Activated CD8-positive, alpha-beta memory T cell treated with anti-CD3 and anti-CD28 coated beads, Interleukin-2, amount 50 U/mL, for 4 hours (primary cell): ENCODE data around the gene USP51.
"Not testable (repeated sequence)": the region's sequence is repeated elsewhere in the genome, so short reads cannot be mapped to it uniquely, and the experiment has no call there.

Source experiments
- DNase-seq: peaks from one replicate; pipeline ENCODE4 v3.0.0-alpha.2; 2020

Gene USP51

GRCh38 chrX:55489314-55490009, at the start of gene USP51:
Gene USP51 (minus strand): TSS chrX:55489848. CDS start chrX:55488939, 909 bp downstream.
- DNase-seq, result peak; percentile 23

- no peak for DNase-seq
These were observed 34.8 kb upstream of the USP51 start for GRCh38 chrX:55524487-55524886.

- no peak for DNase-seq
These were observed 33.7 kb upstream of the USP51 start for GRCh38 chrX:55523356-55523755.

GRCh38 chrX:55522596-55523276, 33.1 kb upstream of the USP51 start:
- no peak for DNase-seq

- DNase-seq, result no peak
These were observed 32.0 kb upstream of the USP51 start for GRCh38 chrX:55521687-55522086.

GRCh38 chrX:55516794-55517481, 27.3 kb upstream of the USP51 start:
- not testable (repeated sequence) for DNase-seq

GRCh38 chrX:55513045-55513737, 23.5 kb upstream of the USP51 start:
- not testable (repeated sequence) for DNase-seq

GRCh38 chrX:55508410-55509152, 18.9 kb upstream of the USP51 start:
- not testable (repeated sequence) for DNase-seq

- DNase-seq, result not testable (repeated sequence)
These were observed 18.1 kb upstream of the USP51 start for GRCh38 chrX:55507699-55508098.

- DNase-seq, result not testable (repeated sequence)
These were observed 17.4 kb upstream of the USP51 start for GRCh38 chrX:55507010-55507409.

- DNase-seq, result no peak
These were observed 1.3 kb upstream of the USP51 start for GRCh38 chrX:55490974-55491373.

- no peak for DNase-seq
These were observed 473 bp upstream of the USP51 start for GRCh38 chrX:55490121-55490520.

- DNase-seq, result peak; percentile 61
These were observed 895 bp downstream of the USP51 start for GRCh38 chrX:55488593-55489313.

GRCh38 chrX:55488006-55488592, 1.5 kb downstream of the USP51 start:
- no peak for DNase-seq

GRCh38 chrX:55487143-55487542, 2.5 kb downstream of the USP51 start:
- no peak for DNase-seq

- no peak for DNase-seq
These were observed 2.9 kb downstream of the USP51 start for GRCh38 chrX:55486736-55487135.

- no peak for DNase-seq
These were observed 4.7 kb downstream of the USP51 start for GRCh38 chrX:55484948-55485347.

GRCh38 chrX:55480390-55481062, 9.1 kb downstream of the USP51 start:
- no peak for DNase-seq

- DNase-seq, result not testable (repeated sequence)
These were observed 9.7 kb downstream of the USP51 start for GRCh38 chrX:55479956-55480355.

- DNase-seq, result not testable (repeated sequence)
These were observed 23.9 kb downstream of the USP51 start for GRCh38 chrX:55465791-55466190.

- not testable (repeated sequence) for DNase-seq
These were observed 24.5 kb downstream of the USP51 start for GRCh38 chrX:55465108-55465507.
